ENCODE measurements around the gene MAPKAP1. TPM values are rescaled to one million over a fixed set of nuclear protein-coding genes. Genes with fewer than 3 reads are reported as not detected.

Gene MAPKAP1
- total and polyA plus RNA-seq, 2 of the 13 experiments (the other 11 are each of a cell fraction or from before 2014, with no cell fraction given) = 45.0 to 64.3 TPM

DNA sequence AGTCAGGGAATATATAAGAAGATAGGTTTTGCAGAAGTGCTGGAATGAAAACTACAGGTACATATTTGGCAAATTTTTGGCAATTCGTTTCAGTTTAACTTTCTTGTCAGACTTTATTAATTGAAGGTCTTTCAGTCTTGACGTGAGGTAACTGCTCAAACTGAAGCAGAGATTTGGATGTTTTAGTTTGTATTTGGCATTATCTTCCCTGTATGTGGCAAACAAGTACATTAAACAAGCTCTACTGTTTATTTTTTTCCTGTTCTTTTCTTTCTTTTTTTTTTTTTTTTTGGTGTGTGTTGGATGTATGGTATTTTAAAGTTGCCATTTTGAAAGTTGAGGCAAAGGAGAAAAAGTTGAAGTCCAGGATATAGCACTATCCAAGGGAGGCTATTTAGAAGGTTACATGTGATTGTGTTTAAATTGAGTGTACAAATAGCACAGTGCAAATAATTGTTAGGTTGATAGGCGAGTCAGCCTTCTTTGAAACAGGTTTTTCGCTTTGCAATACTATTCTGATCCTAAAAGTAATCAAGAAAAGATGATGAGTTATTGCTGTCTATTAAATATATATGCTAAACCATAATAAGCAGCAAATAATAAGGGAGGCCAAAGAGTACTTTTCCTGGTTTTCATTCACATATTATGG is 42.4 kb upstream of the MAPKAP1 start:
- CTCF ChIA-PET (ENCODE audit: low intra/inter-chr PET ratio, low total read pairs) = no interaction called here
- DNase-seq (ENCODE audit: low spot score) (no peak), FAIRE-seq (no peak), ATAC-seq (no peak)
- H3K4me1 ChIP-seq (ENCODE audit: insufficient read depth, low read length) = peaks cover 47% of the 10 kb centered on the region
- BruUV-seq (replicated peaks) = TSS peak; percentile 64
- no peaks in the 10 kb centered on the region; a peak in 1 of 5 replicates for H3K36me3 ChIP-seq (replicated peaks in 1 of 2; ENCODE audit: control insufficient read depth in 1 of 2, insufficient read depth in 2 of 2, low read length in 2 of 2)
- H3K9me3 ChIP-seq (ENCODE audit: low read length) = no peaks in the 10 kb centered on the region
- peak overlapping the region; percentile 61; the same call in 1 of the 2 replicates for H3K4me2 ChIP-seq (ENCODE audit: low read depth, low read length)
- no peak overlapping the region for H2AFZ ChIP-seq (ENCODE audit: low read length)
- WGBS (ENCODE audit: low lambda C conversion rate) = 77% methylated on average over 4 of the region's 4 CpGs
- H3K27me3 ChIP-seq (ENCODE audit: control insufficient read depth in 1 of 2, insufficient read depth in 2 of 2, low read length in 2 of 2) = 0 out of 5 replicates have a peak, but pooled peaks cover 0 to 3% of the 10 kb centered on the region in 2 experiments
- H3K9ac ChIP-seq (ENCODE audit: insufficient read depth, low read depth, low read length) = no peak overlapping the region
- in situ Hi-C loops (cut with HindIII; ENCODE audit: extremely low pct_ligation_motif_present, low pct_unique_long_range_greater_than_20kb) = no loop called here
- POLR2A ChIA-PET = no interaction called here
- no peak for TF ChIP-seq ZNF549 (CRISPR knock-in tag; IDR thresholded peaks at IDR 0.05)
- no peak for TF ChIP-seq ZNF556 (CRISPR knock-in tag; IDR thresholded peaks at IDR 0.05; ENCODE audit: borderline replicate concordance)
- no peak for TF ChIP-seq RAD21 (CRISPR knock-in tag; IDR thresholded peaks at IDR 0.05)
- no peak for TF ChIP-seq ZNF569 (CRISPR knock-in tag; IDR thresholded peaks at IDR 0.05; ENCODE audit: borderline replicate concordance)
- no peak for TF ChIP-seq MIER2 (CRISPR knock-in tag; IDR thresholded peaks at IDR 0.05)
- TF ChIP-seq, protein P1, sequence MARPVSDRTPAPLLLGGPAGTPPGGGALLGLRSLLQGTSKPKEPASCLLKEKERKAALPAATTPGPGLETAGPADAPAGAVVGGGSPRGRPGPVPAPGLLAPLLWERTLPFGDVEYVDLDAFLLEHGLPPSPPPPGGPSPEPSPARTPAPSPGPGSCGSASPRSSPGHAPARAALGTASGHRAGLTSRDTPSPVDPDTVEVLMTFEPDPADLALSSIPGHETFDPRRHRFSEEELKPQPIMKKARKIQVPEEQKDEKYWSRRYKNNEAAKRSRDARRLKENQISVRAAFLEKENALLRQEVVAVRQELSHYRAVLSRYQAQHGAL (CRISPR knock-in tag; IDR thresholded peaks at IDR 0.05; ENCODE audit: not compliant biosample characterization) = no peak
- no peak for TF ChIP-seq XRCC5 (optimal IDR thresholded peaks at IDR 0.05; ENCODE audit: low read length)
- TF ChIP-seq RORA (CRISPR knock-in tag; IDR thresholded peaks at IDR 0.05) = no peak
- intact Hi-C loops (cut with micrococcal nuclease; ENCODE audit: unreplicated experiment) = loop anchor here (5.0 kb wide), 2 partner anchors 42 to 138 kb away; partner anchors contain the start of gene MAPKAP1
- H4K20me1 ChIP-seq (ENCODE audit: insufficient read depth, low read length) = no peaks in the 10 kb centered on the region
- H3K4me3 ChIP-seq (replicated peaks in 1 of 3; ENCODE audit: insufficient read depth in 1 of 3, low read depth in 2 of 3, low read length in 3 of 3) = no peak overlapping the region
- H3K79me2 ChIP-seq (ENCODE audit: insufficient read depth, low read length) = no peaks in the 10 kb centered on the region
- H3K27ac ChIP-seq (ENCODE audit: extremely low read length, insufficient read depth, low read length) = no peak overlapping the region

All from HepG2 (cell line).